GM12873 (cell line): ENCODE data around the gene CELA2A.

Experiments
- CTCF ChIP-seq: IDR thresholded peaks from 2 replicates; pipeline ENCODE4 v1.5.1; 2012; ENCODE audit warnings: low read depth, mild to moderate bottlenecking, moderate library complexity, low read length, control low read depth; ENCODE audit not compliant: insufficient read depth; ENCODE audit errors: missing control alignments

The CELA2A gene

GRCh38 chr1:15449567-15449966 lies 7.0 kb upstream of the CELA2A start:
- no peak for TF ChIP-seq CTCF

DNA sequence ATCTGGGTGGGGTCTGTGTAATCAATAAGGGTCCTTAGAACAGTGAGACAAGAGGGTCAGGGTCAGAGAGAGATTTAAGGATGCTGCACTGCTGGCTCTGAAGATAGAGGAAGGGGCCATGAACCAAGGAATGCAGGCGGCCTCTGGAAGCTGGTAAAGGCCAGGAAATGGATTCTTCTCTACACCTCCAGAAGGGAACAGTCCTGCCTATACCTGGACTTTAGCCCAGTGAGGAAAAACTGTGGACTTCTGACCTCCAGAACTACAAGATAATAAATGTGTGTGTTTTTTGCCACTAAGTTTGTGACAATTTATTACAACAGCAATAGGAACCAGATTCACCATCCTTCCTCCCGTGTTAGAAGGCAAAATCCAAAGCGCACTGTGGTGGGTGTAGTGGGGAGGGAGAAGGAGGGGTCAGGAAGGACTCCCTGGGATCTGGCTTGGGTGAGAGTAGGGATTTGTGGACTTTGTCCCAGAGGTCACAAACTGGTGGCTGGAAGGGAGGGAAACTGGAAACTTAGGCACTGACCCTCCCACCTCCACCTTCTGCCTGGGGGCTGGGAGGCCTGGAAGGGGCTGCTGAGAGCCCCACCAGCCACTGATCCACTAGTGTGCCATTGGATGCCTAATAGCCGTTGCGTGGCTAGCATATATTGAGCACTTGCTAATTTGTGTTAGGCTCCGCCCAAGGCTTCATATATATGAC lies 5.4 kb upstream of the CELA2A start:
- TF ChIP-seq CTCF: no peak

DNA sequence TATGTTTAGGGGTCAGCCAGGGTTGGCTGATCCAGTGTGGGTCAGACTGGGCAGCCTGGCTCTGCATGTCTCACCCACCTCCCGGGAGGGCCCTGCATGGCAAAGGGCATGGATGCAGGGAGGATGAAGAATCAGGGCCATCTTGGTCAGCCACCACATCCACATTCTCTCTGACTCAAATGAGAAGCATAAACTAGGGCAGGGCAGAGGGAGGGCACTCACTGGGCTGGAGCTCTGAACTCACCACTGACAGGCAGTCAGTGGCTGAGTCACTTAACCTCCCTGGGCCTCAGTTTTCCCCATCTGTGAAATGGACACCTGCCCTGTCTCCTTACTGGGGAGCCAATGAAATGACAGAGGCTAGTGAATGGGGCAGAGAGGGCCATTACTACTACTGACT lies 4.3 kb upstream of the CELA2A start:
- TF ChIP-seq CTCF: no peak

DNA sequence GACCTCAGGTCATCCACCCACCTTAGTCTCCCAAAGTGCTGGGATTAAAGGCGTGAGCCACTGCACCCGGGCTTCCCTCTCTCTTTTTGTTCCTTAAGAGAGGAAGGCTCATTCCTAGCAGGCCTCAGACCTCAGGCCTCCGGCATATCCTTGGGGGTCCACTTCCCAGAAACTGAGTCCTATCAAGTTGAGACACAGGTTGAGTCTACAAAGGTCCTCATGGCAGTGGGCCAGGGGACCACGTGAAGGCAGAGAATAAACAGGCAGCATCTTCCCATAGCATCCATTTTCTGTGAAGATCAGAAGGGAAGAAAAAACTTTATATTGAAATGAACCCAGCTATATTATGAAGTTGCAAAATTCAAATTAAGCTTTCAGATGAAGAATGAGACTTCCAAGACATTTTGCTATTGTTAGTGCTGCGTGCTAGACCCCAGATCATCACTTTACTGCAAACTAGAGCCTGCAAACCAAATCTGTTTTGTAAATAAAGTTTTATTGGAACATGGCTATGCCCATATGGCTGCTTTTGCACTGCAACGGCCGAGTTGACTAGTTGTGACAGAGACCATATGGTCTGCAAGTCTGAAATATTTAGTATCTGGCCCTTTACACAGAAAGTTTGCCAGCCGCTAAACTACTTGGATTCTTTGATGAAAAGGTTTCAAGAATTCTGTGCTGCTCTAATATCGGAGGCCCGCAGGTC lies 3.5 kb upstream of the CELA2A start:
- no peak for TF ChIP-seq CTCF

GRCh38 chr1:15453734-15454133 lies 2.8 kb upstream of the CELA2A start:
- TF ChIP-seq CTCF: no peak

DNA sequence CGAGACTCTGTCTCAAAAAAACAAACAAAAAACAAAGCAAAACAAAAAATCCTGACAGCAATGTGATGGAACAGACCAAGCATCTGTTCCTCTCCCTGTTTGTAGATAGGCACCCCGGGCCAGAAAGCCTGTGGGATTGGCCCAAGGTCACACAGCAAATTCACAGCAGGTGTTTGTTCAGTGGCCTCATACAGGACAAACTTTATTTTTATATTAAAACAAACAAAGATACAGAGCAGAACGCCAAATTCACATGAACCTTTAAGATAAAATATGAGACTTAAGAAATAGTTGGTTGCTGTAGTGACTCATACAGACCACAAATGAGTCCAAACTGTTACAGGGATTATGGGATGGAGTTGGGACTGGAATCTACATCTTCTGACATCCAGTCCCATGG lies 2.3 kb upstream of the CELA2A start:
- no peak for TF ChIP-seq CTCF

DNA sequence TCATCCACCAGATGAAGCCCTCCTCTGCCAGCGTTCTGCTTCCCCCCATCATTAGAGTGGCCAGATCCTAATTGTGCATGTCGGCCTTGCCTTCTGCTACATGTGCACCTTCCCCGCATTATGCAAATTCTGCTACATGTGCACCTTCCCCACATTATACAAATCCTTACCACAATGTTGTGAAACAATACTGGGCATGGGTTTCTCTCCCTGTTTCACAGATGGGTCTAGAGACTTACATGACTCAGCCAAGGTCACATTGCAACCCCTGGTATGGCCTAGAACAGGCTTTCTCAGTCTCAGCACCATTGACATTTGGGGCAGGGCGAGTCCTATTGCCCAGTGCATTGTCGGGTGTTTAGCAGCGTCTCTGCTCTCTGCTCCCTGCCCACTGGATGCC lies 1.0 kb upstream of the CELA2A start:
- TF ChIP-seq CTCF: no peak
